ENCODE results near the gene SERAC1. TPM values are rescaled to one million over a fixed set of nuclear protein-coding genes. Genes with fewer than 3 reads are reported as not detected.

Gene SERAC1
- total and polyA plus RNA-seq, 7 experiments from 2014 or later, result 2.4 to 5.4 (median 2.6) TPM

- peaks cover 0 to 72% (median 17%) of the 10 kb centered on the region in 3 experiments for H3K36me3 ChIP-seq (ENCODE audit: control insufficient read depth in 2 of 3, insufficient read depth in 3 of 3, low read length in 3 of 3)
- CTCF ChIA-PET, result interaction anchor here (0.6 to 5.6 kb wide), 10 partner anchors 12 to 1544 kb away, joined by 3 to 37 read pairs (median 4); partner anchors contain the start of gene SYNJ2
- Mint-ChIP-seq H3K4me3 (no peak overlapping the region), H3K27ac (peak overlapping the region in 1 of 9 donors; percentile 34), H3K4me1 (peaks cover 5 to 34% (median 6%) of the 10 kb centered on the region in 7 donors), H3K27me3 (no peaks in the 10 kb centered on the region), H3K36me3 (peaks cover 15 to 58% (median 28%) of the 10 kb centered on the region in 5 donors), H3K9me3 (no peaks in the 10 kb centered on the region)
- no peaks in the 10 kb centered on the region for H3K9me3 ChIP-seq (ENCODE audit: control insufficient read depth in 2 of 3, low read length in 3 of 3)
- intact Hi-C loops (cut with micrococcal nuclease), result loop anchor here (5.0 to 10.0 kb wide), 5 partner anchors 108 to 758 kb away; no protein-coding TSS in a partner anchor
- no peak overlapping the region for H3K4me3 ChIP-seq (ENCODE audit: low read length)
- H3K27me3 ChIP-seq (ENCODE audit: control insufficient read depth in 2 of 2, insufficient read depth in 2 of 2, low read length in 2 of 2), result no peaks in the 10 kb centered on the region
- DNase-seq, result no peak
- H3K4me1 ChIP-seq (ENCODE audit: control insufficient read depth in 2 of 2, insufficient read depth in 2 of 2, low read length in 2 of 2), result peaks cover 0 to 5% of the 10 kb centered on the region in 2 donors
- H3K27ac ChIP-seq (ENCODE audit: low read depth, low read length), result no peak overlapping the region
- ATAC-seq, result no peak
- POLR2A ChIA-PET, result interaction anchor here (1.6 to 2.0 kb wide), 2 partner anchors 44 to 89 kb away, joined by 4 to 5 read pairs; partner anchors contain the start of gene SYNJ2
These were observed 97.5 kb downstream of the SERAC1 start for GRCh38 chr6:158070513-158070912.

DNA sequence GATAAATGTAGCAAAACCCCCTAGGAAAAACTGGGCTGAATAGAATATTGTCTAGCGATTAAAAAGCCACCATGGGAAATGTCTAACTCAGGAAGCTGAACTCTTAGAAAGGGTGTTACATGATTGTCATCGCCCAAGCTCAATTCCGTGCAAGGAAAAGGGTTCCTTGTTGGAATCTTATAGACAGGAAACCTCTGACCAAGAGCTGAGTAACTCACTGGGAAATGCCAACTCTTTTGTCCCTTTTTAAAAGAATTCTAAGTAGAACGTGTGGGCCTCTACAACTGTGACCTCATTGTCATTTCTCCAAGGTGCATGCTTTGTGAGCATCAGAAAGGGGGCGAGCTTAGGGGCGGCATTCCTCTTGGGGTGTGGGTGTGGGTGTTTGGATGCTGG lies 98.3 kb downstream of the SERAC1 start:
- Mint-ChIP-seq H3K36me3 (peaks cover 16 to 56% (median 27%) of the 10 kb centered on the region in 5 donors), H3K4me3 (no peak overlapping the region), H3K9me3 (no peaks in the 10 kb centered on the region), H3K27me3 (no peaks in the 10 kb centered on the region), H3K27ac (peak overlapping the region in 4 of 9 donors; percentile 13 to 59 (median 42)), H3K4me1 (peaks cover 5 to 34% (median 6%) of the 10 kb centered on the region in 7 donors)
- H3K9me3 ChIP-seq (ENCODE audit: control insufficient read depth in 2 of 3, low read length in 3 of 3), result no peaks in the 10 kb centered on the region
- no peak for ATAC-seq
- no peaks in the 10 kb centered on the region for H3K27me3 ChIP-seq (ENCODE audit: control insufficient read depth in 2 of 2, insufficient read depth in 2 of 2, low read length in 2 of 2)
- H3K27ac ChIP-seq (ENCODE audit: low read depth, low read length), result no peak overlapping the region
- H3K4me1 ChIP-seq (ENCODE audit: control insufficient read depth in 2 of 2, insufficient read depth in 2 of 2, low read length in 2 of 2), result peaks cover 0 to 5% of the 10 kb centered on the region in 2 donors
- ChIA-PET CTCF (interaction anchor here (0.6 to 5.6 kb wide), 12 partner anchors 11 to 1543 kb away, joined by 3 to 37 read pairs (median 3); partner anchors contain the start of gene SYNJ2), POLR2A (interaction anchor here (0.8 to 2.0 kb wide), 3 partner anchors 12 to 520 kb away, joined by 3 to 5 read pairs (median 3); no protein-coding TSS in a partner anchor)
- H3K4me3 ChIP-seq (ENCODE audit: low read length), result no peak overlapping the region
- intact Hi-C loops (cut with micrococcal nuclease), result loop anchor here (5.0 to 10.0 kb wide), 5 partner anchors 107 to 757 kb away; no protein-coding TSS in a partner anchor
- peaks cover 0 to 78% (median 17%) of the 10 kb centered on the region in 3 experiments for H3K36me3 ChIP-seq (ENCODE audit: control insufficient read depth in 2 of 3, insufficient read depth in 3 of 3, low read length in 3 of 3)
- no peak for DNase-seq

DNA sequence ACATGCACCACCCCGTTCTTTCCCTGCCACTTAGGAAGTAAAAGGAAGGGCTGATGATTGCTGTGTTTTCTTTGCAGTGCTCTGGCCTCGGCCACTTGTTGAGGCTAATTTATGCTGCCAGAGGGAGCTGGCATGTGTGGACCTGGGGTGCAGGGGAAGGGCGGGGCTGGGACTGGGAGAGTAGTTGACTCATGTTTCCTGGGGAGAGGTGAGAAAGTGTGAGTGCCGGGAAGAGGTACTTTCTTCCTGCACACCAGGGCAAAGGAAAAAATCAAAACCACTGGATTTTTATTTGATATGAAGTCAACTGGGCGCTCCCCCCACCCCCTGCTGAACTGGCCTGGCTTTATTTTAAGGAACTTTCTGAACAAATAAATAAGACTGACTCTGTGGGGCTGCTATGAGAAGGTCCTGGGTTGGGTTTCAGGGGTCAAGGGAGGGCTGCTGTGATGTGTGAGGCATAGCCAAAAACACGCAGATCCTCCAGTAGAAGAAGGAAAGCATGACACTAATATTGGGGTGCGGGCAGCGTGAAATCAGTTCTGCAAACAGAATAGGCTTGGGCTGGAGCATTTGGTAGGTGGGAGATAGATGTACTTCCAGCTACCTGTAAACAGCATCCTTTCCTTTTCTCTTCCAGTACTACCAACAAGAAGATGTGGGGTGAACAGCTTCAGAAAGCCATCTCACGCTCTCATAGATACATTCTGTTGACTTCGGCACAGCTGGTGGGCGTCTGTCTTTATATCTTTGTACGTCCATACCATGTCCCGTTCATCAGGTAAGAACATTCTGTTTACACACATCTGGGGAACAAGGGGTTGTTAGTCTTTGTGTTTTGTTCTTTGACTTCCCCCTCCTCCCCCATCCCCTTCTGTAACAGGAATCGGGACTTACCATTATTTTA lies 98.9 kb downstream of the SERAC1 start:
- ATAC-seq, result no peak
- Histone ChIP-seq H3K27me3 (ENCODE audit: control insufficient read depth in 2 of 2, insufficient read depth in 2 of 2, low read length in 2 of 2) (no peaks in the 10 kb centered on the region), H3K36me3 (ENCODE audit: control insufficient read depth in 2 of 3, insufficient read depth in 3 of 3, low read length in 3 of 3) (peaks cover 0 to 82% (median 12%) of the 10 kb centered on the region in 3 experiments), H3K9me3 (ENCODE audit: control insufficient read depth in 2 of 3, low read length in 3 of 3) (no peaks in the 10 kb centered on the region), H3K4me1 (ENCODE audit: control insufficient read depth in 2 of 2, insufficient read depth in 2 of 2, low read length in 2 of 2) (peaks cover 0 to 5% of the 10 kb centered on the region in 2 donors), H3K4me3 (ENCODE audit: low read length) (no peak overlapping the region), H3K27ac (ENCODE audit: low read depth, low read length) (no peak overlapping the region)
- POLR2A ChIA-PET, result interaction anchor here (0.8 to 2.0 kb wide), 3 partner anchors 11 to 520 kb away, joined by 3 to 5 read pairs (median 3); no protein-coding TSS in a partner anchor
- intact Hi-C loops (cut with micrococcal nuclease), result no loop called here
- H3K4me1 Mint-ChIP-seq, result peaks cover 5 to 30% (median 6%) of the 10 kb centered on the region in 7 donors
- no peaks in the 10 kb centered on the region for H3K27me3 Mint-ChIP-seq
- H3K4me3 Mint-ChIP-seq, result peak overlapping the region in 1 of 10 donors; percentile 50
- H3K36me3 Mint-ChIP-seq, result peaks cover 16 to 50% (median 23%) of the 10 kb centered on the region in 5 donors
- H3K27ac Mint-ChIP-seq, result peak overlapping the region in 8 of 9 donors; percentile 1 to 79 (median 44)
- CTCF ChIA-PET, result interaction anchor here (0.6 to 5.6 kb wide), 8 partner anchors 16 to 122 kb away, joined by 3 to 37 read pairs (median 3); partner anchors contain the start of gene SYNJ2
- H3K9me3 Mint-ChIP-seq, result no peaks in the 10 kb centered on the region
- no peak for DNase-seq

DNA sequence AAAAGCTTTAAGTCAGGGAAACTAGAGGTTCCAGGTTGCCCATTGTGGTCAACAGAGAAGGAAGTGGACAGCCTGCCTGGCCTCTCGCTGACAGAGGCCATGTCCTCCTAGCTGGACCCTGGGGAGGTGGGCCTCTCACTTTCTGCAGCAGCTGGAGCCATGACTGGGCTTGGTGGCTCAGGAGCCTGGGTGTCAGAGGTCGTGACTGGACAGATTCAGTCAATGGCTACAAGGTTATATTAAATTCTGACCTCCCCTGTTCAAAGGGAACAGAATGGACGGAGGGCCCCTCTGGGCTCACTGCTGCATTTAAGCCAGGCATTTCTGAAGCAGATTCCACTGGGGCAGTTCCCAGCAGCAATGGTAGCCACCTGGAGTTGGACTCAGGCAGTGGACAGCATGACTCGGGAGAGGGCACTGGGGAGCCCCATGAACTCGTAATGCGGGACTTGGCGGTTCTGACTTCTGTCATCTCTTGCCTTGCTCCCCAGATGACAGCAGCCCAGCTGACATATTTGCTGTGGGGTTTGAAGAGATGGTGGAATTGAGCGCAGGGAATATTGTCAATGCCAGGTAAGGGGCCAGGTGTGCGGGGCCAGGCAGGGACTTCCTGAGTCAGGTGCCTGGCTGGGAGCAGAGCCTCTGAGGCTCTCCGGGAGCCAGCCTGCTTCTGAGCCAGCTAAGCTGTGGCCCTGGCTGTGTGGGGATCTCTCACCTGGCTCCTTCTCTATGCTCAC lies 99.7 kb downstream of the SERAC1 start:
- intact Hi-C loops (cut with micrococcal nuclease), result no loop called here
- H3K4me1 ChIP-seq (ENCODE audit: control insufficient read depth in 2 of 2, insufficient read depth in 2 of 2, low read length in 2 of 2), result peaks cover 0 to 5% of the 10 kb centered on the region in 2 donors
- H3K27me3 Mint-ChIP-seq, result no peaks in the 10 kb centered on the region
- H3K4me1 Mint-ChIP-seq, result peaks cover 5 to 25% (median 6%) of the 10 kb centered on the region in 7 donors
- no peak overlapping the region for H3K4me3 Mint-ChIP-seq
- H3K36me3 Mint-ChIP-seq, result peaks cover 16 to 45% (median 17%) of the 10 kb centered on the region in 5 donors
- ChIA-PET CTCF (interaction anchor here (0.6 kb wide), 1 partner anchor 22 kb away, joined by 3 read pairs; no protein-coding TSS in a partner anchor), POLR2A (interaction anchor here (0.6 to 0.9 kb wide), 2 partner anchors 98 to 857 kb away, joined by 3 to 7 read pairs; no protein-coding TSS in a partner anchor)
- DNase-seq (no peak), ATAC-seq (no peak)
- peaks cover 0 to 81% (median 17%) of the 10 kb centered on the region in 3 experiments for H3K36me3 ChIP-seq (ENCODE audit: control insufficient read depth in 2 of 3, insufficient read depth in 3 of 3, low read length in 3 of 3)
- H3K4me3 ChIP-seq (ENCODE audit: low read length), result no peak overlapping the region
- no peaks in the 10 kb centered on the region for H3K9me3 ChIP-seq (ENCODE audit: control insufficient read depth in 2 of 3, low read length in 3 of 3)
- H3K27ac ChIP-seq (ENCODE audit: low read depth, low read length), result no peak overlapping the region
- H3K27ac Mint-ChIP-seq, result peak overlapping the region in 8 of 9 donors; percentile 25 to 79 (median 46)
- no peaks in the 10 kb centered on the region for H3K9me3 Mint-ChIP-seq
- H3K27me3 ChIP-seq (ENCODE audit: control insufficient read depth in 2 of 2, insufficient read depth in 2 of 2, low read length in 2 of 2), result no peaks in the 10 kb centered on the region

DNA sequence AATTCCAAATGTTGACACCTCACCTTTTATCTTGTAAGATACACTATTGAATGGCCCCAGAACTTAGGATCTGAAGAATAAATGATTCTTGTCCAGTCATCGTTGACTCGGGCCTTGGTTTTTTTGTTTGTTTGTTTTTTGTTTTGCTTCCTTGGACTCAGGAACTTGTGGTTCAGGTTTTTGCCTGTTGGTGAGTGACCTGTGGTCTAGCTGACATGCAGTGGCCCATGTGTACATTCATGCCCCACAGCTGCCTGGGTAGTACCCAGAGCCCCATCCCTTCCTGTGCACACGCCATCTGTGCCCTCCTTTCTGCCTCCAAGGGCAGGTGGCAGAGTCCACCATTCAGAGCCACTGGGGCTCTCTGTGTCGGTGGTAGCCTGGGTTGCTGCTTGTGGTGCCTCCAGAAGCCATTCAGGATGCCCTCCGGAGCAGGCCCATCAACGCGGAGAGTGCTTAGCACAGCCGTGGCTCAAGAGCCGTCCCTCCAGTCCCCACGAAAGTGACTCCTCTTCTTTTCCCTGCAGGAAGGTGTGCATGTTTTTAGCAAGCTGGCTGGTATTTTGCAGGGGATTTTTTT lies 100.5 kb downstream of the SERAC1 start:
- no peaks in the 10 kb centered on the region for H3K27me3 Mint-ChIP-seq
- ChIA-PET CTCF (no interaction called here), POLR2A (interaction anchor here (0.9 kb wide), 1 partner anchor 98 kb away, joined by 3 read pairs; no protein-coding TSS in a partner anchor)
- ATAC-seq (no peak), DNase-seq (no peak)
- no peak overlapping the region for H3K4me3 Mint-ChIP-seq
- H3K4me1 Mint-ChIP-seq, result peaks cover 5 to 25% (median 6%) of the 10 kb centered on the region in 7 donors
- Histone ChIP-seq H3K9me3 (ENCODE audit: control insufficient read depth in 2 of 3, low read length in 3 of 3) (no peaks in the 10 kb centered on the region), H3K36me3 (ENCODE audit: control insufficient read depth in 2 of 3, insufficient read depth in 3 of 3, low read length in 3 of 3) (peaks cover 0 to 84% (median 17%) of the 10 kb centered on the region in 3 experiments), H3K27ac (ENCODE audit: low read depth, low read length) (no peak overlapping the region), H3K4me3 (ENCODE audit: low read length) (no peak overlapping the region), H3K27me3 (ENCODE audit: control insufficient read depth in 2 of 2, insufficient read depth in 2 of 2, low read length in 2 of 2) (no peaks in the 10 kb centered on the region), H3K4me1 (ENCODE audit: control insufficient read depth in 2 of 2, insufficient read depth in 2 of 2, low read length in 2 of 2) (peaks cover 0 to 5% of the 10 kb centered on the region in 2 donors)
- H3K36me3 Mint-ChIP-seq, result peaks cover 16 to 53% (median 17%) of the 10 kb centered on the region in 5 donors
- H3K9me3 Mint-ChIP-seq, result no peaks in the 10 kb centered on the region
- intact Hi-C loops (cut with micrococcal nuclease), result no loop called here
- peak overlapping the region in 4 of 9 donors; percentile 16 to 69 (median 40) for H3K27ac Mint-ChIP-seq

All from naive thymus-derived CD4-positive, alpha-beta T cell (primary cell).